ENCODE data around the gene EID1.
"Not testable (repeated sequence)": the region's sequence is repeated elsewhere in the genome, so short reads cannot be mapped to it uniquely, and the experiment has no call there.

Gene EID1

DNA sequence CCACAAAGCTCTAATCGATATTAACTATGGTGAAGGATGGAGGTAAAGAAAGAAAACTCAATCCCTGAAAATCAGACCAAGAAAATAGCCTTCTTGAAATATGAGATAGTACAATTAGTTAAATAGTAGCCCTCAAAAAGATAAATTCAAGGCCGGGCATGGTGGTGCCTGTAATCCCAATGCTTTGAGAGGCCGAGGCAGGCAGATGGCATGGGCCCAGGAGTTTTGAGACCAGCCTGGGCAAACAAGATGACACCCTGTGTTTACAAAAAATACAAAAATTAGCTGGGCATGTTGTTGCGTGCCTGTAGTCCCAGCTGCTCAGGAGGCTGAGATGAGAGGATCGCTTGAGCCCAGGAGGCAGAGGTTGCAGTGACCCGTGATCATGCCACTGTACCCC, 35.4 kb upstream of the EID1 start:
- TF ChIP-seq, protein P1, sequence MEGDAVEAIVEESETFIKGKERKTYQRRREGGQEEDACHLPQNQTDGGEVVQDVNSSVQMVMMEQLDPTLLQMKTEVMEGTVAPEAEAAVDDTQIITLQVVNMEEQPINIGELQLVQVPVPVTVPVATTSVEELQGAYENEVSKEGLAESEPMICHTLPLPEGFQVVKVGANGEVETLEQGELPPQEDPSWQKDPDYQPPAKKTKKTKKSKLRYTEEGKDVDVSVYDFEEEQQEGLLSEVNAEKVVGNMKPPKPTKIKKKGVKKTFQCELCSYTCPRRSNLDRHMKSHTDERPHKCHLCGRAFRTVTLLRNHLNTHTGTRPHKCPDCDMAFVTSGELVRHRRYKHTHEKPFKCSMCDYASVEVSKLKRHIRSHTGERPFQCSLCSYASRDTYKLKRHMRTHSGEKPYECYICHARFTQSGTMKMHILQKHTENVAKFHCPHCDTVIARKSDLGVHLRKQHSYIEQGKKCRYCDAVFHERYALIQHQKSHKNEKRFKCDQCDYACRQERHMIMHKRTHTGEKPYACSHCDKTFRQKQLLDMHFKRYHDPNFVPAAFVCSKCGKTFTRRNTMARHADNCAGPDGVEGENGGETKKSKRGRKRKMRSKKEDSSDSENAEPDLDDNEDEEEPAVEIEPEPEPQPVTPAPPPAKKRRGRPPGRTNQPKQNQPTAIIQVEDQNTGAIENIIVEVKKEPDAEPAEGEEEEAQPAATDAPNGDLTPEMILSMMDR (IDR thresholded peaks at IDR 0.05; ENCODE audit: extremely low read depth, missing control alignments), result no peak
- no peak for DNase-seq (ENCODE audit: low spot score)

DNA sequence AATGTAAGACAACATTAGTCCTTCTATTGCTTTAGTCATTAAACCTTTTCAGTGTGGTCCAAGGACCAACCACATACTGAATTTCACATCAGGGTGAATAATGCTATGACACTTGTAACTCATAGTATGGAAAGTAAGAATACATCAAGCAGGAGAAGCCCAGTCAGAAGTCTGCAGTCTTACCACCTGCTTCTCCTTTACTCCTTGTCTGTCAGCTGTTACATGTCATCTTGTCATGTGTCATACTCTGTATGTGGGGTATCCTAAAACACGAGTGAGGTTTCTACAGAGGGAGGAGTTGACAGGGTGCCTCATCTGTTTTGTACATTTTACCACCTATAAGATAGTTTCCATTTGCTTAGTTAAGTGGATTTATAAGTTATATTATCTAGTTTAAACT, 32.8 kb upstream of the EID1 start:
- no peak for DNase-seq (ENCODE audit: low spot score)
- TF ChIP-seq, protein P1 (IDR thresholded peaks at IDR 0.05; ENCODE audit: extremely low read depth, missing control alignments), result no peak

DNA sequence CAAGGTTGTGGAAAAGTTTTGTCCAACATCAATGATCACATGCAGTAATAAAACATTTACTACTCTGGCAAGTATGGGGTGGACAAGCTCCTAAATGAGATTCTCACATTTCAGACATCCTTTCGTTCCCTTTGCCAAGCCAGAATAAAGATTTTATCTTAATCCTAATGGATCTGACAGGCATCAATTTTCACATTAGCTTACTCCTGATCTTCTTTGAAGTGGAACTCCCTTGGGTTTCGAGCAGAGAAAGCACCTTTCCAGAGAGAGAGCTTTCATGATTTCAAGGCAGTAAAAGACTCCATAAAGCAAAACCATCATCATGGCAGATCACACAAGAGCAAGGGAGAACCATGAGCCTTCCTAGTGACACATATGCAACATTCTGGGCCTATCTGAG, 27.3 kb upstream of the EID1 start:
- DNase-seq (ENCODE audit: low spot score), result no peak
- TF ChIP-seq, protein P1 (IDR thresholded peaks at IDR 0.05; ENCODE audit: extremely low read depth, missing control alignments), result no peak

DNA sequence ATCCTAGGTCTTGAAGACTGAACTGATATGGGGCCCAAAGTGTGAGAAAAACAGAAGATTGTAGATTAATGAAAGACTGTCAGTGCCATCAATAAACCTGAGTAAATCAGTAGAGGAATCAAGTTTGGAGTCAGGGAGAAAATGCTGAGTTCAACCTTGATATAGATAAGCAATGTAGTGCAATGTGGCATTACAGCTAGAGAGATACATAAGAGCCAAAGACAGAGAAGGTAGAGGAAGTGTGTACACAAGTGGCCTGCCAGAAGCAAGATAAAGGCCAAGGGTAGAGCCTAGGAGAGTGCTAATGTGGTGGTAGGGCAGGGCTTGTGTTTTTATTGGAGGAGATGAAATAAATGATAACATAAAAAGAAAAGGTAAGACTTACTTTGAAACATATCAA, 26.0 kb upstream of the EID1 start:
- no peak for DNase-seq (ENCODE audit: low spot score)
- TF ChIP-seq, protein P1 (IDR thresholded peaks at IDR 0.05; ENCODE audit: extremely low read depth, missing control alignments), result no peak

DNA sequence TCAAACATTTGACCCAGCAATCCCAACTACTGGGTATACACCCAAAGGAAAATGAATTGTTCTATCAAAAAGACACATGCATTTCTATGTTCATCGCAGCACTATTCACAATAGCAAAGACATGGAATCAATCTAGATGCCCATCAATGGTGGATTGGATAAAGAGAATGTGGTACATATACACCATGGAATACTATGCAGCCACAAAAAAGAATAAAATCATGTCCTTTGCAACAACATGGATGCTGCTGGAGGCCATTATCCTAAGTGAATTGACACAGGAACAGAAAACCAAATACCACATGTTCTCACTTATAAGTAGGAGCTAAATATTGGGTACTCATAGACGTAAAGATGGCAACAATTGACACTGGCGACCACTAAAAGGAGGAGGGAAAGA, 23.5 kb upstream of the EID1 start:
- DNase-seq (ENCODE audit: low spot score), result not testable (repeated sequence)

DNA sequence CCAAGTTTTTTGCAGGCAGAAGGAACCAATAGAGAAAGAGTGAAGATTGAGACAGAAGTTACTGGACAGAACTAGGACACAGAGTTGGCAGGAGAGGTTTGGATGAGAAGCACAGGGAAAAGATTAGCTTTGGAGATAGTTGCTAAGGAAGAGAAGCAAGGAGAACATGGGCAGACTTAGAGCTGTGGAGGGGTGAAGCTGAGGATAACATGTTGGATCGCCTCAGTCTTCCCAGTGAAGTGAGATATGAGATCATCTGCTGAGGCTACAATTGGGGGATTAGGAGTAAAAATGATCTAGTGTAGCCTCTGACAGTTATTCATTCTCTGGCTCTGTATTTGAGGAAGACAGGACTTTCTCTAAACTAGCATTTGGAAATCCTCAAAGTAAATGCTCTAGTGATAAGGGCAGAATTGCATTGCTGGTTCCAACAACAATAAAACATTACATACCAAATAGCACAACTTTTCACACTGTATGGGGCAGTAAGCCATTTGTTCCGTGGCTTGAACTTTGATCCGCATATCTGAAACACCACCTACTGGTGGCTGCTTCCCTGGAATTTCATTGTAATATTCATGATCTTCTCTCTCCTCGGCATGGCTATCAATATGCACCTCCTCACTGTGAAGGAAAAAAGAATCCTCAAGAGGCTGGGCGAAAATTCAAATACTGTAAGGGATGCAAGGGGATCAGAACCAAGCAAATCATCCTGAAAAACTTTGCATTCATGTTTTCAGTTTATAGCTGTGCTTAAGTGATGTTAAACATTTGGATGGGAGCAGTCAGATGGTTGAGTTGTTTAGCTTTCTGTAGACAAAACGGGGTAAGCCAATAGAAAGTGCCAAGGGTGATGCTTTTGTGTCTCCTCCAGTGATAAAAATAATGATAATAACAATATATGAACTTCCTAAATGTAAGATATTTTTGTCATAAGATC, 22.2 kb upstream of the EID1 start:
- TF ChIP-seq, protein P1 (IDR thresholded peaks at IDR 0.05; ENCODE audit: extremely low read depth, missing control alignments), result no peak
- DNase-seq (ENCODE audit: low spot score), result no peak

DNA sequence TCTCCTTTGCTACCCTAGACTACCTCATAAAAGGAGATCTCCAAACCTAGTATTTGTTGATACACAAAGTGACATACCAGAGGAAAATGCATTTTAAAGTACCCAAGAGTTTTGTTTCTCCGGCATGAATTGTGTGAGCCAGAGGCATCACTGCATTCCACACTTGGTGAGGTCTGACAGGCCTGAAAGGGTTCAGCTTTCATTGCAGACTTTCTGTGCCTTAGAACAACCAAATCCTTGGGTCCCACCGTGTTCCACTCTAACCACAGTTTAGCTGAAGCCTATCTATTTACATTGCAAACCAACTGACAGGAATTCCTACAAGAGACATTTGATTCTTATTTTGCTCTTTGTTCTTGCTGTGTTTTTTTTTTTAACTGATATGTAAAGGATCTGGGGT, 21.0 kb upstream of the EID1 start:
- DNase-seq (ENCODE audit: low spot score), result no peak
- TF ChIP-seq, protein P1 (IDR thresholded peaks at IDR 0.05; ENCODE audit: extremely low read depth, missing control alignments), result no peak

DNA sequence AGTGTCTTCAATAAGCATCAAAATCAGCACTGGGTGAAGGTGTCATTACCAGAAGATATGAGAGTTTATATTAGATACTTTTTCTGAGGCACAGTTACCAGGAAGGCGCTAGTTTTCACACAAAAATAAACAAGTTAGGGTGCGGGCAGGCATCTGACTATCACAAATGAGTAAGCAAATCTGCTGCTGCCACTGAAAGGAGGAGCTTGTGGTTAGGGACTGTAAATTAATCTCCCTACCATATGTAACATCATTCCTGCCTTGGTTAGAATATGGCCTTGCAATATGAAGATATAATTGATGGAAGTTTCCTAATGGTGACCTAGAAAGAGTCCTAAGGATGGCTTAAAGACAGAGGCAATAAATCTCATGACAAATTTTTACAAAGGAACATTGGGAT, 19.5 kb upstream of the EID1 start:
- DNase-seq (ENCODE audit: low spot score), result no peak
- TF ChIP-seq, protein P1 (IDR thresholded peaks at IDR 0.05; ENCODE audit: extremely low read depth, missing control alignments), result no peak
